H9 (cell line): Measurements from ENCODE around the gene ARPC2. TPM values are rescaled to one million over a fixed set of nuclear protein-coding genes. Genes with fewer than 3 reads are reported as not detected.

Experiments
- DNase-seq: peaks from one replicate; pipeline ENCODE4 v3.0.0-alpha.2; 2017
- H2AFZ ChIP-seq: one replicate; pipeline ENCODE4 v1.6.1; 2013; ENCODE audit warnings: mild to moderate bottlenecking, low read length, control low read depth, moderate library complexity
- H2AK5ac ChIP-seq: 2 replicates; pipeline ENCODE4 v1.6.1; 2013; ENCODE audit warnings: low read length, control low read depth, mixed read lengths; ENCODE audit not compliant: insufficient read length
- H2BK120ac ChIP-seq: one replicate; pipeline ENCODE4 v1.6.1; 2013; ENCODE audit warnings: low read depth, mild to moderate bottlenecking, low read length, control low read depth, inconsistent platforms; ENCODE audit not compliant: poor library complexity, severe bottlenecking
- H2BK12ac ChIP-seq: 2 replicates; pipeline ENCODE4 v1.6.1; 2013; ENCODE audit warnings: low read length, control low read depth, mixed read lengths, low read depth; ENCODE audit not compliant: insufficient read length
- H2BK15ac ChIP-seq: 2 replicates; pipeline ENCODE4 v1.6.1; 2013; ENCODE audit warnings: low read depth, low read length, control low read depth
- H2BK20ac ChIP-seq: one replicate; pipeline ENCODE4 v1.6.1; 2013; ENCODE audit warnings: low read depth, mild to moderate bottlenecking, low read length, control low read depth, inconsistent platforms; ENCODE audit not compliant: poor library complexity, severe bottlenecking
- H2BK5ac ChIP-seq: 2 replicates; pipeline ENCODE4 v1.6.1; 2013; ENCODE audit warnings: low read length, control low read depth, mixed read lengths; ENCODE audit not compliant: insufficient read length
- H3K14ac ChIP-seq: 2 replicates; pipeline ENCODE4 v1.6.1; 2013; ENCODE audit warnings: low read length, control low read depth; ENCODE audit not compliant: insufficient read depth
- H3K18ac ChIP-seq: 2 replicates; pipeline ENCODE4 v1.6.1; 2013; ENCODE audit warnings: low read depth, mild to moderate bottlenecking, mixed read lengths, low read length, control low read depth; ENCODE audit not compliant: insufficient read length
- H3K23ac ChIP-seq: 2 replicates; pipeline ENCODE4 v1.6.1; 2013; ENCODE audit warnings: low read length, control low read depth, mixed read lengths, low read depth; ENCODE audit not compliant: insufficient read length
- H3K23me2 ChIP-seq: 2 replicates; pipeline ENCODE4 v1.6.1; 2013; ENCODE audit warnings: low read depth, mild to moderate bottlenecking, mixed read lengths, low read length, control low read depth; ENCODE audit not compliant: insufficient read length, poor library complexity, severe bottlenecking
- H3K27ac ChIP-seq: 2 replicates; pipeline ENCODE4 v1.5.1; 2013; ENCODE audit warnings: low read length, control low read depth, mixed read lengths, low read depth; ENCODE audit not compliant: insufficient read length
- H3K27me3 ChIP-seq: 2 replicates; pipeline ENCODE4 v1.6.1; 2013; ENCODE audit warnings: low read length, control low read depth, inconsistent platforms; ENCODE audit not compliant: insufficient read depth
- H3K4ac ChIP-seq: 2 replicates; pipeline ENCODE4 v1.6.1; 2013; ENCODE audit warnings: low read depth, mild to moderate bottlenecking, control low read depth, inconsistent platforms, low read length, moderate library complexity
- H3K4me1 ChIP-seq: 2 replicates; pipeline ENCODE4 v1.6.1; 2013; ENCODE audit warnings: low read length, control low read depth, inconsistent platforms; ENCODE audit not compliant: insufficient read depth
- H3K4me2 ChIP-seq: 2 replicates; pipeline ENCODE4 v1.6.1; 2013; ENCODE audit warnings: low read length, control low read depth, mixed read lengths; ENCODE audit not compliant: insufficient read length, insufficient read depth
- H3K56ac ChIP-seq: 2 replicates; pipeline ENCODE4 v1.6.1; 2013; ENCODE audit warnings: low read depth, mild to moderate bottlenecking, mixed read lengths, low read length, control low read depth; ENCODE audit not compliant: insufficient read length
- H3K79me1 ChIP-seq: 2 replicates; pipeline ENCODE4 v1.6.1; 2013; ENCODE audit warnings: low read depth, mild to moderate bottlenecking, moderate library complexity, low read length, control low read depth, inconsistent platforms; ENCODE audit not compliant: insufficient read depth, poor library complexity, severe bottlenecking
- H3K79me2 ChIP-seq: 2 replicates; pipeline ENCODE4 v1.6.1; 2013; ENCODE audit warnings: low read length, control low read depth, inconsistent platforms; ENCODE audit not compliant: insufficient read depth
- H3K9ac ChIP-seq: 2 replicates; pipeline ENCODE4 v1.6.1; 2013; ENCODE audit warnings: low read length, control low read depth, mixed read lengths; ENCODE audit not compliant: insufficient read length; ENCODE audit errors: extremely low read depth
- H3K9me3 ChIP-seq: one replicate; pipeline ENCODE4 v1.6.1; 2013; ENCODE audit warnings: low read depth, low read length, inconsistent platforms; ENCODE audit not compliant: control insufficient read depth
- H3T11ph ChIP-seq: one replicate; pipeline ENCODE4 v1.6.1; 2013; ENCODE audit warnings: mild to moderate bottlenecking, low read length, control low read depth, inconsistent platforms
- H4K20me1 ChIP-seq: one replicate; pipeline ENCODE4 v1.6.1; 2013; ENCODE audit not compliant: control insufficient read depth, insufficient read length, insufficient read depth
- H4K5ac ChIP-seq: 2 replicates; pipeline ENCODE4 v1.6.1; 2013; ENCODE audit warnings: low read depth, mild to moderate bottlenecking, mixed read lengths, low read length, control low read depth; ENCODE audit not compliant: insufficient read length
- H4K8ac ChIP-seq: replicated peaks from 2 replicates; pipeline ENCODE4 v1.6.1; 2013; ENCODE audit warnings: low read length, control low read depth, mixed read lengths, low read depth; ENCODE audit not compliant: insufficient read length
- H4K91ac ChIP-seq: 2 replicates; pipeline ENCODE4 v1.6.1; 2013; ENCODE audit warnings: low read depth, mild to moderate bottlenecking, moderate library complexity, mixed read lengths, low read length, control low read depth; ENCODE audit not compliant: insufficient read length
- H3K27ac Mint-ChIP-seq, 3 experiments: 2 replicates in 2 of 3; 3 replicates in 1 of 3; pipeline ENCODE4 v1.8.0; 2020 to 2021; ENCODE audit warnings: mixed read lengths in 3 of 3, mild to moderate bottlenecking in 1 of 3, moderate library complexity in 1 of 3
- H3K27me3 Mint-ChIP-seq: 2 replicates; pipeline ENCODE4 v1.8.0; 2021; ENCODE audit warnings: low read depth, mild to moderate bottlenecking, moderate library complexity, mixed read lengths
- H3K36me3 Mint-ChIP-seq, 3 experiments: 2 replicates in 2 of 3; 3 replicates in 1 of 3; pipeline ENCODE4 v1.8.0; 2020 to 2021; ENCODE audit warnings: low read depth in 3 of 3, mixed read lengths in 3 of 3; ENCODE audit not compliant: insufficient read depth in 1 of 3
- H3K4me1 Mint-ChIP-seq, 2 experiments: 2 replicates each; pipeline ENCODE4 v1.8.0; 2020; ENCODE audit warnings: mixed read lengths in 2 of 2
- H3K4me3 Mint-ChIP-seq, 2 experiments: 2 replicates in 1 of 2; 3 replicates in 1 of 2; pipeline ENCODE4 v1.8.0; 2020 to 2021; ENCODE audit warnings: mild to moderate bottlenecking in 2 of 2, mixed read lengths in 2 of 2, moderate library complexity in 1 of 2
- H3K9me3 Mint-ChIP-seq, 2 experiments: 2 replicates in 1 of 2; 3 replicates in 1 of 2; pipeline ENCODE4 v1.8.0; 2020; ENCODE audit warnings: mild to moderate bottlenecking in 2 of 2, mixed read lengths in 2 of 2, moderate library complexity in 1 of 2
- CTCF ChIP-seq: fragments of 200-600 bp; sonication (generic); conservative IDR thresholded peaks from 3 replicates; pipeline ENCODE4 v1.8.0; 2021; ENCODE audit warnings: antibody characterized with exemption, mild to moderate bottlenecking
- WGBS: extraction: QIAGEN DNeasy Blood & Tissue Kit; methylation state at CpG from one replicate; pipeline ENCODE4 v1.1.7; 2013; ENCODE audit warnings: missing lambda C conversion rate, low lambda C conversion rate, mixed read lengths; ENCODE audit not compliant: insufficient read length; ENCODE audit errors: extremely low coverage; 5-methylcytosine and 5-hydroxymethylcytosine counted together
- total RNA-seq: library from RNA; stranded (reverse); gene quantifications from 2 replicates; pipeline ENCODE4 v1.2.1, GENCODE V29; 2021

Gene ARPC2
- total RNA-seq, 1 experiment from 2014 or later, result 197 TPM

GRCh38 chr2:218261423-218262236, 44.6 kb downstream of the ARPC2 start:
- Histone ChIP-seq H3K23ac (no peak overlapping the region), H3K9ac (no peak overlapping the region)

More at GRCh38 chr2:218261423-218262236, 44.6 kb downstream of the ARPC2 start:
- Histone ChIP-seq H3K4ac (no peak overlapping the region), H3T11ph (no peak overlapping the region), H3K56ac (no peak overlapping the region), H2BK120ac (no peak overlapping the region), H2BK20ac (no peak overlapping the region), H2BK15ac (no peak overlapping the region), H3K4me1 (peaks cover 4% of the 10 kb centered on the region; the same call in 1 of the 2 replicates), H3K27ac (no peak overlapping the region), H2AK5ac (no peak overlapping the region), H2BK5ac (no peak overlapping the region), H4K8ac (no peak overlapping the region), H3K23me2 (no peaks in the 10 kb centered on the region), H2BK12ac (no peak overlapping the region), H3K27me3 (no peaks in the 10 kb centered on the region), H3K79me1 (no peaks in the 10 kb centered on the region), H4K5ac (no peak overlapping the region), H2AFZ (no peak overlapping the region), H3K4me2 (no peak overlapping the region), H4K91ac (no peak overlapping the region), H3K14ac (peak overlapping the region; percentile 20; the same call in 1 of the 2 replicates), H4K20me1 (no peaks in the 10 kb centered on the region), H3K18ac (no peak overlapping the region), H3K9me3 (no peaks in the 10 kb centered on the region), H3K79me2 (no peaks in the 10 kb centered on the region)
- Mint-ChIP-seq H3K9me3 (no peaks in the 10 kb centered on the region), H3K36me3 (peaks cover 6 to 25% (median 21%) of the 10 kb centered on the region in 3 experiments; a peak in 6 of 7 replicates), H3K27me3 (no peaks in the 10 kb centered on the region), H3K4me3 (peak overlapping the region; percentile 15 to 42; a peak in 3 of 5 replicates), H3K4me1 (peaks cover 23 to 34% of the 10 kb centered on the region in 2 experiments), H3K27ac (peak overlapping the region; percentile 76 to 88 (median 79); a peak in 4 of 7 replicates)
- no CpG with 5 or more reads among the region's 8 CpGs for WGBS
- no peak for TF ChIP-seq CTCF
- no peak for DNase-seq
